Prostate gland (tissue), 2 donors: Measurements from ENCODE around the gene NEDD4L. TPM values are rescaled to one million over a fixed set of nuclear protein-coding genes. Genes with fewer than 3 reads are reported as not detected.

Experiments
- DNase-seq: peaks from one replicate; pipeline ENCODE4 v3.0.0-alpha.2; 2019; ENCODE audit warnings: low spot score
- H3K27ac ChIP-seq, 2 donors: fragments of 200-600 bp; sonication (generic); 2 replicates each; pipeline ENCODE4 v1.5.1; 2017 to 2019
- H3K27me3 ChIP-seq: fragments of 200-600 bp; sonication (generic); replicated peaks from 2 replicates; pipeline ENCODE4 v1.5.1; 2019; ENCODE audit not compliant: insufficient read depth
- H3K36me3 ChIP-seq, 2 donors: fragments of 200-600 bp; sonication (generic); 1 replicate in 1 of 2; 2 replicates in 1 of 2; pipeline versions ENCODE4 v1.5.1 to v1.8.1; 2017 to 2019
- H3K4me1 ChIP-seq: fragments of 200-600 bp; sonication (generic); replicated peaks from 2 replicates; pipeline ENCODE4 v1.5.1; 2019
- H3K4me3 ChIP-seq, 2 donors: fragments of 200-600 bp; sonication (generic); 2 replicates each; pipeline ENCODE4 v1.5.1; 2017 to 2019
- H3K9me3 ChIP-seq: fragments of 200-600 bp; sonication (generic); 2 replicates; pipeline ENCODE4 v1.5.1; 2017
- POLR2A ChIP-seq: fragments of 450-650 bp; IDR thresholded peaks from one replicate; pipeline ENCODE4 v1.6.1; 2016; ENCODE audit warnings: antibody characterized with exemption, mild to moderate bottlenecking
- POLR2AphosphoS5 ChIP-seq: sonication (generic); formaldehyde crosslinking; IDR thresholded peaks from one replicate; pipeline ENCODE4 v1.6.1; 2017; ENCODE audit warnings: antibody characterized with exemption
- WGBS: methylation state at CpG from one replicate; pipeline ENCODE4 v1.1.5; 2018; 5-methylcytosine and 5-hydroxymethylcytosine counted together
- intact Hi-C: fragments of 100-400 bp; cut with DNase I; formaldehyde crosslinking; loops from one replicate; pipeline ENCODE4 v1.14.2; 2022
- total RNA-seq, 2 donors: library from RNA; depleted of rRNA; stranded (reverse); fragments of >200 nt; gene quantifications; one replicate each; pipeline ENCODE4 v1.1.0, GENCODE V29; 2016
- TF ChIP-seq, protein P1 (sequence below), 4 experiments: fragments of 200-600 bp in 2 of 4; fragments of 450-650 bp in 2 of 4; sonication (generic) in 2 of 4; IDR thresholded peaks; 1 replicate in 3 of 4; 2 replicates in 1 of 4; pipeline ENCODE4 v1.5.1; 2016 to 2019; ENCODE audit warnings: antibody characterized with exemption in 4 of 4, mild to moderate bottlenecking in 2 of 4, moderate library complexity in 2 of 4

Gene NEDD4L
- total RNA-seq, 2 donors from 2014 or later = 280 to 420 TPM

DNA sequence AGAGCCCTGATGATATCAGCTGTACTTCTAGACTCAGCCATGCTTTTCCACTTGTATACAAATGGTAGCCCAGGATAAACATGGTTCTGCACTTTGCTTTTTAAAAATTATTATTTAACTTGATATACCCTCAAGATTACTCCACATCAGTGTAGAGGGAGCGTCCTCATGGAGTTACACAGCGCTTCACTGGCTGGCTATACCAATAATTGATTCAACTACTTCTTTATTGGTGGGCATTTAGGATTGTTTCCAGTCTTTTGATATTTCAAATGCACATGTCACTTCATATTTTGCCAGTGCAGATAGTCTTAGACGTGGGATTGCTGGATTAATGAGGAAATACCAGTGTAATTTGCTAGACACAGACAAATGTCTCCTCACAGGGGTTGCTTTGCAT, 10.8 kb upstream of the NEDD4L start:
- TF ChIP-seq POLR2A (no peak), POLR2AphosphoS5 (no peak)
- TF ChIP-seq, protein P1, sequence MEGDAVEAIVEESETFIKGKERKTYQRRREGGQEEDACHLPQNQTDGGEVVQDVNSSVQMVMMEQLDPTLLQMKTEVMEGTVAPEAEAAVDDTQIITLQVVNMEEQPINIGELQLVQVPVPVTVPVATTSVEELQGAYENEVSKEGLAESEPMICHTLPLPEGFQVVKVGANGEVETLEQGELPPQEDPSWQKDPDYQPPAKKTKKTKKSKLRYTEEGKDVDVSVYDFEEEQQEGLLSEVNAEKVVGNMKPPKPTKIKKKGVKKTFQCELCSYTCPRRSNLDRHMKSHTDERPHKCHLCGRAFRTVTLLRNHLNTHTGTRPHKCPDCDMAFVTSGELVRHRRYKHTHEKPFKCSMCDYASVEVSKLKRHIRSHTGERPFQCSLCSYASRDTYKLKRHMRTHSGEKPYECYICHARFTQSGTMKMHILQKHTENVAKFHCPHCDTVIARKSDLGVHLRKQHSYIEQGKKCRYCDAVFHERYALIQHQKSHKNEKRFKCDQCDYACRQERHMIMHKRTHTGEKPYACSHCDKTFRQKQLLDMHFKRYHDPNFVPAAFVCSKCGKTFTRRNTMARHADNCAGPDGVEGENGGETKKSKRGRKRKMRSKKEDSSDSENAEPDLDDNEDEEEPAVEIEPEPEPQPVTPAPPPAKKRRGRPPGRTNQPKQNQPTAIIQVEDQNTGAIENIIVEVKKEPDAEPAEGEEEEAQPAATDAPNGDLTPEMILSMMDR (IDR thresholded peaks at IDR 0.05) = no peak
- no peaks in the 10 kb centered on the region for H3K27me3 ChIP-seq
- H3K36me3 ChIP-seq = no peaks in the 10 kb centered on the region
- no peaks in the 10 kb centered on the region for H3K9me3 ChIP-seq
- H3K4me3 ChIP-seq = no peak overlapping the region
- no peak overlapping the region for H3K27ac ChIP-seq
- intact Hi-C loops = no loop called here
- H3K4me1 ChIP-seq = no peaks in the 10 kb centered on the region
- WGBS = 89% methylated on average over 3 of the region's 3 CpGs
- no peak for DNase-seq

DNA sequence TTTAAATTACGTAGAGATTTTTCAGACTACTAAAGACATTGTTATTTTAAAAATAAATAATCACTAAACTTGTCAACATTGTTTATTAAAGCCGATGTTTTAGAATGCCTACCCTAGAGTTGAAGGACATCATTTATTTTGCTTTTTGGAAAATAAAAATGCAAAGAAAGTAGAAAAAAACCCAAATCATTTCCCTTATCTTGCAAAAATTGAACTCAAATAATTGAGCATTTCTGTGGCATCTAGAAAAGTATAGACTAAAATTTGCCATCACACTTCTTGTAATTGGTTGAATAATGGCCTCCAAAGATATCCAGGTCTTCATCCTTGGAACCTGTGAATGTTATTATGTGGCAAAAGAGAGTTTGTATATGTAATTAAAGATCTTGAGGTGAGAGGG, 9.7 kb upstream of the NEDD4L start:
- no peak for DNase-seq
- TF ChIP-seq POLR2AphosphoS5 = no peak
- Histone ChIP-seq H3K4me3 (no peak overlapping the region), H3K9me3 (no peaks in the 10 kb centered on the region), H3K27me3 (no peaks in the 10 kb centered on the region), H3K4me1 (no peaks in the 10 kb centered on the region), H3K36me3 (no peaks in the 10 kb centered on the region), H3K27ac (no peak overlapping the region)
- WGBS = 73% methylated on average over 2 of the region's 2 CpGs
- intact Hi-C loops = no loop called here

DNA sequence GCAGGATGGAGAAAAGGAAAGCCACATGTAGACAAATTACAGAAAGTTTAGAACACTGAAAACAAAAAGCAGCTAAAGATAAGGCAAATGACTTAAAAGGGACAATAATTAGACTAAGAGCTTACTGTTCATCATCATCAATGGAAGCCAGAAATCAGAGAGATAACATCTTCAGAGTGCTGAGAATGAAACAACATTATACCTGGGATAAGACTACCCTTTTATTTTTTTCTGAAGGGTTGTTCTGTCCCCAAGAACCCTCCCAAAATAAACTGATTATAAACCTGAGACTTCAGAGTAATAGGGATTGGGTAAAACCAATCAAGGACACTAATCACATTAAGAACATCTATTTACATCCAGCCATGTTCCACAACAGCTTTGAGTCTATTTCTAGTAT, 6.9 kb upstream of the NEDD4L start:
- no peaks in the 10 kb centered on the region for H3K36me3 ChIP-seq
- H3K4me3 ChIP-seq = no peak overlapping the region
- H3K27me3 ChIP-seq = no peaks in the 10 kb centered on the region
- no peak for DNase-seq
- H3K27ac ChIP-seq = no peak overlapping the region
- H3K4me1 ChIP-seq = no peaks in the 10 kb centered on the region
- H3K9me3 ChIP-seq = no peaks in the 10 kb centered on the region
- intact Hi-C loops = no loop called here
- TF ChIP-seq POLR2A (no peak), POLR2AphosphoS5 (no peak)
- TF ChIP-seq, protein P1 (IDR thresholded peaks at IDR 0.05) = no peak

DNA sequence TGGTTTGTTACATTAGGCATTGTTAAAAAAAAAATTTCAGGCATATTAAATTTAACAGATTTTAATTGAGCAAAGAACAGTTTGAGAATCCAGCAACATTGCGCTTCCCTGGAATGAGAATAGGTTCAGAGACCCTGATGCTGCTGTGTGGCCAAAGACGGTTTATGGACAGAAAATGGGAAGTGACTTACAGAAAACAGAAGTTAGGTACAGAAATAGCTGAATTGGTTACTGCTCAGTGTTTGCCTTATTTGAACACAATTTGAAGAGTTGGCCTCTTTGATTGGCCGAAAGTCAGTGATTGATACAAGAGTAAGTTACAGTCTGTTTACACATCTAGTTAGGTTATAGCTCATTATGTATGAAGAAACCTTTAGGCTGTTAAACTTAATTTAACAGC, 6.0 kb upstream of the NEDD4L start:
- TF ChIP-seq, protein P1 (IDR thresholded peaks at IDR 0.05) = no peak
- TF ChIP-seq POLR2A (no peak), POLR2AphosphoS5 (no peak)
- H3K4me3 ChIP-seq = no peak overlapping the region
- WGBS = 76% methylated on average over 3 of the region's 3 CpGs

DNA sequence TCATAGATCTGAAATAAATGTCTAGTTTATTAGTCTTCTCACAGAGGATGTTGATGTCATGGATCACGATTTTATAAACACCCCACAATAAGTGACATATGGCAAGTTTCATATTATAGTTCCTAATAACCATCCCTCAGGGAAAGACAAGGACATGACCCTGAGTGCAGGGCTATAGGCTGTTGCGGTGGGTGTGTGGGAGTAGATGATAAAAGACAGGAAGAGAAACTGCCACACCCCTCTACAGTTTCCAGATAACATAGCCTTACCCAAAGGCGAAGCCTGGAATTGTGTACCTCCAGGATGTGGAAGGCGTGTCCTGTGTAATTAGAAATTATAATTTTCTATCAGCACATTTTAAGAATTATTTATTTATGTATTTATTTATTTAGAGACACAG, 2.4 kb upstream of the NEDD4L start:
- Histone ChIP-seq H3K4me1 (no peaks in the 10 kb centered on the region), H3K36me3 (no peaks in the 10 kb centered on the region), H3K4me3 (no peak overlapping the region), H3K27me3 (no peaks in the 10 kb centered on the region), H3K9me3 (no peaks in the 10 kb centered on the region), H3K27ac (no peak overlapping the region)
- intact Hi-C loops = loop anchor here (5.0 to 10.0 kb wide), 5 partner anchors 136 to 723 kb away; no protein-coding TSS in a partner anchor
- WGBS = 68% methylated on average over 4 of the region's 4 CpGs
- no peak for TF ChIP-seq POLR2AphosphoS5
- TF ChIP-seq, protein P1 (IDR thresholded peaks at IDR 0.05) = no peak
- no peak for TF ChIP-seq POLR2A
- DNase-seq = no peak

More for the DNA sequence above, 6.0 kb upstream of the NEDD4L start:
- intact Hi-C loops = no loop called here
- H3K27me3 ChIP-seq = no peaks in the 10 kb centered on the region
- H3K9me3 ChIP-seq = no peaks in the 10 kb centered on the region
- H3K27ac ChIP-seq = no peak overlapping the region
- H3K36me3 ChIP-seq = no peaks in the 10 kb centered on the region
- H3K4me1 ChIP-seq = no peaks in the 10 kb centered on the region
- DNase-seq = no peak
